H1 (cell line): ENCODE results near the gene ZNF423. TPM values are rescaled to one million over a fixed set of nuclear protein-coding genes. Genes with fewer than 3 reads are reported as not detected.

ENCODE experiments used
- CTCF ChIA-PET: fragments of 300-600 bp; sonication (Branson Sonifier 250); formaldehyde crosslinking; loops from one replicate; lab custom pipeline; 2021; ENCODE audit not compliant: partially characterized antibody; lab: Charles Lee
- POLR2A ChIA-PET: fragments of 300-600 bp; sonication (Branson Sonifier 250); formaldehyde crosslinking; loops from one replicate; lab custom pipeline; 2021; ENCODE audit warnings: inconsistent platforms; ENCODE audit not compliant: partially characterized antibody; lab: Charles Lee
- DNase-seq, 2 experiments: peaks; one replicate each; pipeline versions ENCODE4 v3.0.0 to v3.0.0-alpha.2; 2010 to 2022; ENCODE audit warnings: low spot score in 2 of 2, low read depth in 1 of 2, mixed read lengths in 1 of 2
- FAIRE-seq: peaks from 2 replicates; lab custom pipeline; 2011; peaks lifted over from hg19 to GRCh38; lab: Jason Lieb, UNC
- H2AFZ ChIP-seq: 2 replicates; pipeline ENCODE4 v1.8.1; 2012; ENCODE audit warnings: low read length, inconsistent platforms
- H2AK5ac ChIP-seq: 2 replicates; pipeline ENCODE4 v1.6.1; 2013; ENCODE audit warnings: low read depth, low read length
- H2BK120ac ChIP-seq: replicated peaks from 2 replicates; pipeline ENCODE3; 2013; ENCODE audit warnings: low read depth, low read length, inconsistent platforms
- H2BK12ac ChIP-seq: 2 replicates; pipeline ENCODE4 v1.6.1; 2013; ENCODE audit warnings: low read depth, low read length
- H2BK15ac ChIP-seq: 2 replicates; pipeline ENCODE4 v1.6.1; 2013; ENCODE audit warnings: low read length
- H2BK20ac ChIP-seq: 2 replicates; pipeline ENCODE4 v1.6.1; 2013; ENCODE audit warnings: low read length
- H2BK5ac ChIP-seq: 2 replicates; pipeline ENCODE4 v1.6.1; 2013; ENCODE audit warnings: low read depth, low read length
- H3K14ac ChIP-seq: 2 replicates; pipeline ENCODE4 v1.6.1; 2013; ENCODE audit warnings: inconsistent platforms; ENCODE audit not compliant: insufficient read length
- H3K18ac ChIP-seq: 2 replicates; pipeline ENCODE4 v1.6.1; 2013; ENCODE audit warnings: low read length; ENCODE audit errors: extremely low read depth
- H3K23ac ChIP-seq: 2 replicates; pipeline ENCODE4 v1.6.1; 2013; ENCODE audit warnings: inconsistent platforms; ENCODE audit not compliant: insufficient read length
- H3K23me2 ChIP-seq: 2 replicates; pipeline ENCODE4 v1.6.1; 2013; ENCODE audit warnings: low read depth, low read length
- H3K27ac ChIP-seq: 2 replicates; pipeline ENCODE4 v1.6.1; 2011; ENCODE audit warnings: low read depth, low read length, inconsistent platforms
- H3K27me3 ChIP-seq, 4 experiments: replicated peaks in 1 of 4; 1 replicate in 1 of 4; 2 replicates in 3 of 4; pipeline versions ENCODE4 v1.6.1 to v1.8.1; 2011 to 2013; ENCODE audit warnings: low read length in 3 of 4, mild to moderate bottlenecking in 3 of 4, inconsistent platforms in 2 of 4, mixed read lengths in 2 of 4, moderate library complexity in 1 of 4; ENCODE audit not compliant: control insufficient read depth in 3 of 4, insufficient read depth in 3 of 4; ENCODE audit errors: extremely low read depth in 1 of 4
- H3K36me3 ChIP-seq, 4 experiments: 2 replicates each; pipeline versions ENCODE4 v1.6.1 to v1.8.1; 2011 to 2013; ENCODE audit warnings: mild to moderate bottlenecking in 4 of 4, low read length in 3 of 4, moderate library complexity in 2 of 4, control low read depth in 1 of 4, inconsistent platforms in 1 of 4; ENCODE audit not compliant: insufficient read depth in 4 of 4, control insufficient read depth in 2 of 4
- H3K4ac ChIP-seq: replicated peaks from 2 replicates; pipeline ENCODE3; 2013; ENCODE audit warnings: low read length, low read depth, mixed read lengths, inconsistent platforms; ENCODE audit not compliant: insufficient read length
- H3K4me1 ChIP-seq, 4 experiments: replicated peaks in 1 of 4; 1 replicate in 1 of 4; 2 replicates in 3 of 4; pipeline versions ENCODE4 v1.6.1 to v1.8.1; 2011 to 2013; ENCODE audit warnings: low read length in 3 of 4, inconsistent platforms in 2 of 4, mixed read lengths in 1 of 4; ENCODE audit not compliant: insufficient read depth in 4 of 4, control insufficient read depth in 3 of 4
- H3K4me2 ChIP-seq, 2 experiments: 2 replicates each; pipeline versions ENCODE4 v1.6.1 to v1.8.1; 2011 to 2013; ENCODE audit warnings: low read depth in 2 of 2, low read length in 2 of 2, control low read depth in 1 of 2, inconsistent platforms in 1 of 2, mild to moderate bottlenecking in 1 of 2; ENCODE audit not compliant: insufficient read depth in 1 of 2
- H3K4me3 ChIP-seq, 4 experiments: fragments of 200-600, 300-600 bp in 1 of 4; sonication (generic), shearing (Covaris generic), sonication (Bioruptor Twin) in 1 of 4; 2 replicates each; pipeline versions ENCODE4 v1.5.1 to v1.8.1; 2011 to 2016; ENCODE audit warnings: low read length in 4 of 4, low read depth in 3 of 4, control low read depth in 2 of 4, inconsistent platforms in 2 of 4, mild to moderate bottlenecking in 2 of 4, mixed read lengths in 1 of 4, moderate library complexity in 1 of 4; ENCODE audit not compliant: insufficient read depth in 2 of 4; ENCODE audit errors: extremely low read depth in 1 of 4
- H3K56ac ChIP-seq: replicated peaks from 2 replicates; pipeline ENCODE3; 2013; ENCODE audit warnings: low read depth, mild to moderate bottlenecking, mixed read lengths, low read length, inconsistent platforms; ENCODE audit not compliant: insufficient read length
- H3K79me1 ChIP-seq: 2 replicates; pipeline ENCODE4 v1.6.1; 2013; ENCODE audit warnings: low read depth, low read length, control low read depth
- H3K79me2 ChIP-seq, 2 experiments: 2 replicates each; pipeline versions ENCODE4 v1.6.1 to v1.8.1; 2012 to 2013; ENCODE audit warnings: low read length in 2 of 2, mild to moderate bottlenecking in 2 of 2, inconsistent platforms in 1 of 2; ENCODE audit not compliant: insufficient read depth in 2 of 2, control insufficient read depth in 1 of 2
- H3K9ac ChIP-seq, 4 experiments: replicated peaks in 1 of 4; 1 replicate in 1 of 4; 2 replicates in 3 of 4; pipeline versions ENCODE4 v1.6.1 to v1.8.1; 2011 to 2013; ENCODE audit warnings: low read depth in 3 of 4, low read length in 3 of 4, control low read depth in 2 of 4, mild to moderate bottlenecking in 2 of 4, moderate library complexity in 2 of 4, inconsistent platforms in 1 of 4; ENCODE audit errors: extremely low read depth in 1 of 4
- H3K9me3 ChIP-seq, 2 experiments: 2 replicates each; pipeline versions ENCODE4 v1.6.1 to v1.8.1; 2012 to 2013; ENCODE audit warnings: mild to moderate bottlenecking in 2 of 2, moderate library complexity in 2 of 2, control low read depth in 1 of 2, inconsistent platforms in 1 of 2, low read depth in 1 of 2, low read length in 1 of 2, mixed read lengths in 1 of 2; ENCODE audit not compliant: insufficient read depth in 2 of 2
- H4K20me1 ChIP-seq, 2 experiments: replicated peaks in 1 of 2; 2 replicates each; pipeline versions ENCODE3 to v1.8.1; 2011 to 2013; ENCODE audit warnings: inconsistent platforms in 2 of 2, low read length in 2 of 2, mild to moderate bottlenecking in 1 of 2; ENCODE audit not compliant: insufficient read depth in 2 of 2, control insufficient read depth in 1 of 2
- H4K5ac ChIP-seq: 2 replicates; pipeline ENCODE4 v1.6.1; 2013; ENCODE audit warnings: low read length, low read depth, mixed read lengths, inconsistent platforms; ENCODE audit not compliant: insufficient read length
- H4K8ac ChIP-seq: 2 replicates; pipeline ENCODE4 v1.8.0; 2013; ENCODE audit warnings: mild to moderate bottlenecking, moderate library complexity, low read length, inconsistent platforms; ENCODE audit not compliant: insufficient read depth; ENCODE audit errors: extremely low read depth
- H4K91ac ChIP-seq: replicated peaks from 2 replicates; pipeline ENCODE3; 2013; ENCODE audit warnings: low read length, mixed read lengths, inconsistent platforms; ENCODE audit not compliant: insufficient read length
- HDAC2 ChIP-seq, 2 experiments: fragments of 300-600 bp in 1 of 2; sonication (generic) in 1 of 2; IDR thresholded peaks; 2 replicates each; pipeline ENCODE4 v1.6.1; 2011 to 2012; ENCODE audit warnings: low read depth in 2 of 2, low read length in 2 of 2, mild to moderate bottlenecking in 2 of 2, moderate library complexity in 2 of 2, borderline replicate concordance in 1 of 2, inconsistent platforms in 1 of 2
- KDM4A ChIP-seq: IDR thresholded peaks from one replicate; pipeline ENCODE4 v1.7.1; 2012; ENCODE audit warnings: low read depth, mild to moderate bottlenecking, moderate library complexity, low read length, inconsistent platforms; ENCODE audit not compliant: severe bottlenecking
- MAX ChIP-seq: IDR thresholded peaks from 2 replicates; pipeline ENCODE4 v1.6.1; 2012; ENCODE audit warnings: inconsistent platforms
- POLR2A ChIP-seq, 2 experiments: IDR thresholded peaks; 1 replicate in 1 of 2; 2 replicates in 1 of 2; pipeline ENCODE4 v1.6.1; 2011; ENCODE audit warnings: low read depth in 2 of 2, low read length in 2 of 2, mild to moderate bottlenecking in 2 of 2; ENCODE audit errors: control extremely low read depth in 1 of 2
- RAD21 ChIP-seq, 2 experiments: IDR thresholded peaks in 1 of 2; conservative IDR thresholded peaks in 1 of 2; 2 replicates each; pipeline ENCODE4 v1.6.1; 2011; ENCODE audit warnings: low read depth in 2 of 2, low read length in 2 of 2, improper control_type of control experiment in 1 of 2, inconsistent platforms in 1 of 2, mild to moderate bottlenecking in 1 of 2, moderate library complexity in 1 of 2
- SP1 ChIP-seq: IDR thresholded peaks from 2 replicates; pipeline ENCODE4 v1.6.1; 2011; ENCODE audit warnings: low read depth, low read length
- SP4 ChIP-seq: IDR thresholded peaks from 2 replicates; pipeline ENCODE4 v1.6.1; 2012; ENCODE audit warnings: low read length, inconsistent platforms
- TAF7 ChIP-seq: optimal IDR thresholded peaks from 2 replicates; pipeline ENCODE3; 2011; ENCODE audit warnings: low read depth, mild to moderate bottlenecking, inconsistent platforms, low read length, moderate library complexity, borderline replicate concordance
- TBP ChIP-seq: IDR thresholded peaks from 2 replicates; pipeline ENCODE4 v1.6.1; 2011; ENCODE audit warnings: low read depth, low read length, improper control_type of control experiment
- TEAD4 ChIP-seq: IDR thresholded peaks from 2 replicates; pipeline ENCODE4 v1.6.1; 2012; ENCODE audit warnings: low read depth, low read length, inconsistent platforms, mixed read lengths
- YY1 ChIP-seq: IDR thresholded peaks from 2 replicates; pipeline ENCODE4 v1.6.1; 2011; ENCODE audit warnings: low read depth, mild to moderate bottlenecking, low read length
- WGBS, 2 experiments: shearing (Covaris generic) in 1 of 2; methylation state at CpG; one replicate each; pipeline versions ENCODE4 v1.1.6 to v1.1.7; 2013 to 2015; ENCODE audit warnings: low lambda C conversion rate in 2 of 2, mixed read lengths in 2 of 2, inconsistent platforms in 1 of 2, low coverage in 1 of 2, missing lambda C conversion rate in 1 of 2; ENCODE audit not compliant: insufficient replicate concordance in 2 of 2, insufficient coverage in 1 of 2, insufficient read length in 1 of 2; ENCODE audit errors: extremely low coverage in 1 of 2, missing lambda C conversion rate in 1 of 2; 5-methylcytosine and 5-hydroxymethylcytosine counted together
- polyA plus RNA-seq, 7 experiments: library from polyadenylated mRNA; depleted of rRNA in 3 of 7; stranded (reverse) in 5 of 7; unstranded in 2 of 7; fragments of >200 nt in 5 of 7; fragments of 200-250 nt in 2 of 7; gene quantifications; 1 replicate in 5 of 7; 2 replicates in 1 of 7; 4 replicates in 1 of 7; pipeline versions ENCODE4 v1.2.1 to v1.2.3, GENCODE V29; 2011 to 2013; ENCODE audit warnings: missing spikeins in 2 of 7, mixed read lengths in 2 of 7
- total RNA-seq: library from RNA; stranded (reverse); fragmentation: NEBNext Ultra II Directional; extraction: Animal tissue kit (Norgen Biotek cat#: 25700); gene quantifications from 2 replicates; pipeline ENCODE4 v1.2.1, GENCODE V29; 2021

The ZNF423 gene
- total and polyA plus RNA-seq, 2 of the 8 experiments (the other 6 are each of a cell fraction or from before 2014, with no cell fraction given) = 38.2 to 52.3 TPM

- POLR2A ChIA-PET = interaction anchor here (0.6 to 2.0 kb wide), 10 partner anchors 8 to 99 kb away, joined by 3 to 9 read pairs (median 4); no protein-coding TSS in a partner anchor
- no peak overlapping the region for H3K23ac ChIP-seq
- TF ChIP-seq YY1 = peak; percentile 9; the same call in 1 of the 2 replicates
- no peak for TF ChIP-seq TEAD4
- TF ChIP-seq TBP = peak; percentile 20; the same call in 1 of the 2 replicates
- TF ChIP-seq HDAC2 (IDR thresholded peaks at IDR 0.05; ENCODE audit: borderline replicate concordance in 1 of 2, low read depth in 2 of 2, low read length in 2 of 2) = 0 out of 4 replicates have a peak, but pooled peaks of 1 of the 2 experiments have one; percentile 27
- TF ChIP-seq TAF7 = no peak
- no peak for TF ChIP-seq MAX
- 0 out of 2 replicates have a peak, but pooled peaks have one; percentile 24 for TF ChIP-seq SP1
- peak; percentile 74 for TF ChIP-seq KDM4A
- no peak for TF ChIP-seq POLR2A (IDR thresholded peaks at IDR 0.05; ENCODE audit: control extremely low read depth in 1 of 2, low read depth in 2 of 2, low read length in 2 of 2)
- no peak for TF ChIP-seq SP4
- TF ChIP-seq RAD21 (IDR thresholded peaks at IDR 0.05 in 1 of 2, conservative IDR thresholded peaks at IDR 0.05 in 1 of 2; ENCODE audit: low read depth in 2 of 2, low read length in 2 of 2) = peak; percentile 76 to 79
Measured at GRCh38 chr16:49856672-49857330, 889 bp upstream of the ZNF423 start.

More at GRCh38 chr16:49856672-49857330, 889 bp upstream of the ZNF423 start:
- H2BK12ac ChIP-seq = no peak overlapping the region
- peaks cover 19% of the 10 kb centered on the region; the same call in 1 of the 2 replicates for H3K23me2 ChIP-seq
- H4K8ac ChIP-seq = no peak overlapping the region; the same call in 1 of the 2 replicates
- peaks cover 4 to 9% of the 10 kb centered on the region in 2 experiments for H4K20me1 ChIP-seq
- peaks cover 12 to 23% (median 16%) of the 10 kb centered on the region in 4 experiments for H3K4me1 ChIP-seq
- CTCF ChIA-PET = interaction anchor here (0.6 to 8.8 kb wide), 47 partner anchors 10 to 898 kb away, joined by 3 to 126 read pairs (median 5); partner anchors contain the start of gene CNEP1R1
- no peak overlapping the region for H3K4ac ChIP-seq
- peak overlapping the region; percentile 61 to 62 for H3K4me2 ChIP-seq
- no peak overlapping the region for H2BK120ac ChIP-seq
- peak in 1 of 2 experiments; percentile 85 for DNase-seq
- no peak overlapping the region for H2AK5ac ChIP-seq
- H4K91ac ChIP-seq = no peak overlapping the region
- no peak overlapping the region for H2BK15ac ChIP-seq
- H3K36me3 ChIP-seq = no peaks in the 10 kb centered on the region
- H3K14ac ChIP-seq = no peak overlapping the region
- H2BK5ac ChIP-seq = no peak overlapping the region
- no peak overlapping the region for H3K27ac ChIP-seq
- peak overlapping the region in 3 of 4 experiments; percentile 25 to 53 (median 33); a peak in 3 of 7 replicates for H3K9ac ChIP-seq
- FAIRE-seq = no peak
- no peak overlapping the region for H2BK20ac ChIP-seq
- no peaks in the 10 kb centered on the region for H3K9me3 ChIP-seq
- peak overlapping the region; percentile 48 for H3K18ac ChIP-seq
- H4K5ac ChIP-seq = no peak overlapping the region
- H3K56ac ChIP-seq = no peak overlapping the region
- H2AFZ ChIP-seq = no peak overlapping the region
- H3K79me2 ChIP-seq = peaks cover 10 to 29% of the 10 kb centered on the region in 2 experiments
- 1% methylated on average over 45 of the region's 86 CpGs; no CpG with 5 or more reads in 1 of the 2 experiments for WGBS, 2 experiments
- peaks cover 0 to 28% (median 20%) of the 10 kb centered on the region in 4 experiments; a peak in 6 of 7 replicates for H3K27me3 ChIP-seq
- H3K4me3 ChIP-seq = peak overlapping the region; percentile 59 to 85 (median 64)
- H3K79me1 ChIP-seq = no peaks in the 10 kb centered on the region; the same call in 1 of the 2 replicates
